ENCODE data around the gene KCTD21.

The KCTD21 gene

DNA sequence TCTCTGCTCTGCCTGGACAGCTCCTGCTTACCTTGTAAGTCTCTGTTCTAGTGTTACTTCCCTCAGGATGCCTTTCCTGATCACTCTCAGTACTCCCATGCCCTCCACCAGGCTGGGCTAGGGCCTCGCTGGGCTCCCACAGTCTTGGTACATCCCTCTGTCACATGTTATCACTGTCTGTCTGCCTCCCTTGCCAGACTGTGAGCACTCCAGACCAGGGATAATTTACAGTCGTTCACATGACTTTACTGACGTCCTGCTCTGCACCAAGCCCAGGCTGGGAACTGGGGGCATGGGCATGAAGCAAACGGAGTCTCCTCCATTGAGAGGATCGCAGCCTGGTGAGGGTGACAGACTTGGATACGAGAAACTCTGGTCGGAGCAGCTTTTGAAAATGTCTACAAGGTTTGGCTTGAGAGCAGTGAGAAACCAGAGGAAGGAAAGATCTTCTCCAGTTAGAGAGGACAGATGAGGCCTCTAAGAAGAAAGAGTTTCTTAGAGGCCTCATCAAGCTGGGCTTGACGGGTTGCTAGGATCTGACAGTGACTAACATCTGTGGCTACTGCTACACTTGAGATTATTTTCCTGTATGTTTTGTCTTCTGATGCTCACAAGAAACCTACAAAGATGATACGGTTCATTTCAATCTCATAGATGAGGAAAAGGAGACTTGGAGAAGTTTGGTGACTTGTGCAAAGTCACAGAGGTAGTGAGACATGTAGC is 12.8 kb upstream of the KCTD21 start:
- DNase-seq (ENCODE audit: low read depth, low spot score) = no peak

DNA sequence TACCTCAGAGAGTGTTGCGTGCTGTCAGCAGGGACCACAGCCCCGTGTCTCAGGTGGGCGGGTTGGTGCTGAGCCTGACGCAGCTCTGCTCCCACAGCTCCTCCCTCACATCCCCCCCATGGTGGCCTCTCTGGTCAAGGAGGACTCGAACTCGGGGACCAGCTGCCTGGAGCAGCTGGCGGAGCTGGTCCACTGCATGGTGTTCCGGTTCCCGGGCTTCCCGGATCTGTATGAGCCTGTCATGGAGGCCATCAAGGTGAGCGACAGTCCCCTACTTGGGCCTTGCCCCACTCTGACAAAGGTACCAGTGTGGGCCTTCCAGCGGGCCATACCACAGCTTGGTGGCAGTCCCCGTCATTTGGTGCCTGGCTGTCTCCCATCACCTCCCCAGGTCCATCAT is 12.1 kb upstream of the KCTD21 start:
- no peak for DNase-seq (ENCODE audit: low read depth, low spot score)

DNA sequence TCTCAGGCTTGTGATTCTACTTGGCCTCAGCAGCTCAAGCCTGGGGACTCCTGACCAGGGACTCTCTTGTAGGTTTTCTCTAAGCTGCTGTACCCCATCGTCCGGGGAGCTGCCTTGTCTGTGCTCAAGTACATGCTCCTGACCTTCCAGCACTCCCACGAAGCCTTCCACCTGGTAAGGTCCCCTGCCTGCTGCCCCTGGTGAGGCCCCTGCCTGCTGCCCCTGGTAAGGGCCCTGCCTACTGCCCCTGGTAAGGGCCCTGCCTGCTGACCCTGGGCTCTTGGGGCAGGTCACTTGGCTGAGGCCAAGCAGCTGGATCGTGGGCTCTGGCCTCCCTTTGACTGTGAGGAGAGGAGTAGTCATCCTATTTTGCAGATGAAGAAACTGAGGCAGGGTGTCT is 11.6 kb upstream of the KCTD21 start:
- DNase-seq (ENCODE audit: low read depth, low spot score) = no peak

GRCh38 chr11:78199653-78200015 is 11.2 kb upstream of the KCTD21 start:
- DNase-seq (ENCODE audit: low read depth, low spot score) = no peak

DNA sequence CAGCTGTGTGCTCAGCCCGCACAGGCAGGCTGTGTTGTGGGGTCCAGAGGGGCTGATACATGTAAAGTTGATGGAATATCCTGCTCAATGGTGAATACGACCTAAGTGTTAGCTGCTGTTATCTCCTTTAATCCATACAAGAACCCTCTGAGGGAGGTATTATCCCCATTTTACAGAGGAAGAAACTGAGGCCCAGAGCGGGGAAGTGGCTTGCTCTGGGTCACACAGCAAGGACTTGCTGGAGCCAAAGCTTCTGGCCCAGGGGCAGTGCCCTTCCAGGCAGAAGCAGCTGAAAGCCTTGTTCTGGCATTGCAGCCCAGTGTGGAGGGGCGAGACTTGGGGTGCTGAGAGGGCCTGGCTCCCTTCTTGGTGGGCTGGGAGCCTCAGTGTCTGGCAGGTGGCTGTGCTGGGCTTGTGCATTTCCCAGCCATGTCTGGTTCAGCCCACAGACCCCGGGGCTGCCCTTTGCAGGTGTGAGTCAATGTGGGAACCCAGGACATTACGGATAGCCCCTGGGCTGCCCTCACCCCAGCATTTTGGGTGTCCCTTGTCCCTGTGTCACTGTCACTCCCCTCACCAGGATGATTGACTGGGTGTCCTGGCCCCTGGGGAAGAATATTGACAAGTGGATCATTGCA is 10.7 kb upstream of the KCTD21 start:
- no peak for DNase-seq (ENCODE audit: low read depth, low spot score)

DNA sequence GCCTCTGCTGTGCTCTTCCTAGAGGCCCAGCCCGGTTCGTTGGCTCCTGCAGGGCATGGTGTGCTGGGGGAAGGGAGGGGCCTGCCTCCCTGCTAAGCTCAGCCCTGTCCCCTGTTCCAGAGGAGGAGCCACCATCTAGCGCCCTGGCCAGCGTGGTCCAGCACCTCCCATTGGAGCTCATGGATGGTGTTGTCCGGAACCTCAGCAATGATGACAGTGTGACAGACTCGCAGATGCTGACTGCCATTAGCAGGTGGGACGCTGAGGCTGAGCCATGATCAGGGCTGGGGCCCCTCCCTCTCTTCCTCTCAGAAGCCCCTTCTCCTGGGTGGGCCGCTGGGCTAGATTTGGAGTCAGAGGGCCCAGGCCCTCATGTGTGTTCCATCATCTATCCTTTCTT is 9.4 kb upstream of the KCTD21 start:
- DNase-seq (ENCODE audit: low read depth, low spot score) = no peak

GRCh38 chr11:78196661-78197091 is 8.2 kb upstream of the KCTD21 start:
- no peak for DNase-seq (ENCODE audit: low read depth, low spot score)

- DNase-seq (ENCODE audit: low read depth, low spot score) = no peak
Observed at GRCh38 chr11:78195917-78196560, 7.6 kb upstream of the KCTD21 start.

GRCh38 chr11:78194490-78194889 is 6.1 kb upstream of the KCTD21 start:
- DNase-seq (ENCODE audit: low read depth, low spot score) = no peak

GRCh38 chr11:78193806-78194205 is 5.4 kb upstream of the KCTD21 start:
- no peak for DNase-seq (ENCODE audit: low read depth, low spot score)

- DNase-seq (ENCODE audit: low read depth, low spot score) = no peak
Observed at GRCh38 chr11:78192911-78193351, 4.5 kb upstream of the KCTD21 start.

GRCh38 chr11:78192223-78192719 is 3.8 kb upstream of the KCTD21 start:
- no peak for DNase-seq (ENCODE audit: low read depth, low spot score)

DNA sequence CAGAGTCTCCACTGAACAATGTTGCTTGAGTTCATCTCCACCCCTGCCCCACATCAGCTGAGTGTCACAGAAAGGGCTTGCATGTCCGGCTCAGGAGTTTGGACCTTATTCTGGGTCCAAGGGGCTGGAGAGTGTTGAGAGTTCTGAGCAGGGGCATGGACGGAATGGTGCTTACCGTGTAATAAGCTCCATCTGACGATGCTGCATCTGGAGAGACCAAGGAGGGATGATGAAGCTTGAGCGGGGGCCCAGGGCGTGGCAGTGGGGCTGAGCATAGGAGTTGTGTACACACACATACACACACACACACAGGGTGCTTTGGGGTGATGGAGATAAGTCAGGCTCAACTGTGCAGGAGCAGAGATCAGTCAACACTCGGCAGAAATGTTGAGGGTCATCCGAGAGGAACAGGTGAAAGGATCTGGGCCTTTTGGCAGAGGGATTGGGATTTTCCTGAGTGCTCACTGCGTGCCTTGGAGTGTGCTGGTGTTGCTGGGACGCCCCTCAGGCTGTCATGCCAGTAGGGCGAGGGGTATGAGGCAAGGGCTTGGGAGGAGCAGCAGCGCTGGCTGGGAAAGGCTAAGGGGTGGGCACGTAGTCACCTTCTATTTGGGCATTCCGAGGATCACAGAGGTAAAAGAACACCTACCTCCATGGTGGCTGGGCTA is 2.6 kb upstream of the KCTD21 start:
- DNase-seq (ENCODE audit: low read depth, low spot score) = no peak

DNA sequence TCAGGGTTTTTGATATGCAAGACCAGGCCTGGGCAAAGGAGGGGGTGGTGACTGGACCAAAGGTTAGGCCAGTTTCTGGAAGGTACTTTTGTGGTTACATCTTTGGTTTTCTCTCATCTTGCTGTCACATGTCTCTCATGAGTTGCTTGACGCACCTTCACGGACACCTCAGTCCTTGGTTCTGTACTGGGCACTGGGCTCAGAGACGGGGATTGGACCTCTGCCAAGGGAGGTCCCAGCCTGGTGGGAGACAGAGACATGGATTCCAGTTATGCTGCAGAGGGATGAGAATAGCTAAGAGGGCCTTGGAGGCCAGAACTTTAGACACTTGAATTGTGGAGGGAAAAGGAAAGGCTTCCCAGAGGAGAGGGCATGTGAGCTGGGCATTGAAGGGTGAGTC is 1.9 kb upstream of the KCTD21 start:
- DNase-seq (ENCODE audit: low read depth, low spot score) = no peak

DNA sequence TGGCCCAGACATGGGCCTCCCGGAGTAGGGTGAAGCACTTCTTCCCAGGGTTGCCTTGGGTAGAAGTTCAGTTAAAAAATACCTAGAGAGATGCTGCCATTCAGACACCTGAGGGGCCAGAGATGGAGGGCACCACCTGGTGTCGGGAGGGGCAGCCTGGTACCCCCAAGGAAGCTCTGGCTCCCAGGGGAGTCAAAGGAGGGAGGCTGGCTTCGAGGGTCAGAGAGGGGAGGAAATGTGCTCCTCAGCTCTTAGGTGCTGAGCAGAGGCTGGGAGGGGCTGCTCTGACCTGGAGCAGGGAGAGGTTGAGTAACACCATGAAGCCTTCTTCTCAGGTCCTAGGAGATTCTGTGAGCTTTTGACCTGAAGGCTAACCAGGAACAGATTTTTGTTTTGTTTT is 1.4 kb upstream of the KCTD21 start:
- DNase-seq (ENCODE audit: low read depth, low spot score) = no peak

- no peak for DNase-seq (ENCODE audit: low read depth, low spot score)
Observed at GRCh38 chr11:78189174-78189724, 823 bp upstream of the KCTD21 start.

- no peak for DNase-seq (ENCODE audit: low read depth, low spot score)
Observed at GRCh38 chr11:78187366-78188285, 800 bp downstream of the KCTD21 start.

DNA sequence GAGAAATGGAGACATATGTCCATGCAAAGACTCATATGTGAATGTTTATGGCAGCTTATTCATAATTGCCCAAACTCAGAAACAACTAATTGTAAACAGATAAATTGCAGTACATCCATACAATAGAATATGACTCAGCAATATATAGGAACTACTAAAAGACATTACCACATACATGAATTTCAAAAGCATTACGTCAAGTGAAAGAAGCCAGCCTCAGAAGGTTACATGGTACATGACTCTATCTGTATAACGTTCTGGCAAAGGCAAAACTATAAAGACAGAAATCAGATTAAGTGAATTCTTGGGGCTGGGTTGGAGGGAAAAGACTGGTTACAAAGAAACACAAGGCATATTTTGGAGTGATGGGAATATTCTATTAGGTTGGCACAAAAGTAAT is 7.2 kb downstream of the KCTD21 start:
- DNase-seq (ENCODE audit: low read depth, low spot score) = no peak

DNA sequence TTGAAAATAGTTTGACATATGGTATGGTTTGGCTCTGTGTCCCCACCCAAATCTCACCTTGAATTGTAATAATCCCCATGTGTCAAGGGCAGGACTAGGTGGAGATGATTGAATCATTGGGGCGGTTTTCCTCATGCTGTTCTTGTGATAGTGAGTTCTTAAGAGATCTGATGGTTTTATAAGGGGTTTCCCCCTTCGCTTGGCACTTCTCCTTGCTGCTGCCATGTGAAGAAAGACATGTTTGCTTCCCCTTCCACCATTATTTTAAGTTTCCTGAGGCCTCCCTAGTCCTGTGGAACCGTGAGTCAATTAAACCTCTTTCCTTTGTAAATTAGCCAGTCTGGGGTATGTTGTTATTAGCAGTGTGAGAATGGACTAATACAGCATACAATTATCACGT is 7.7 kb downstream of the KCTD21 start:
- DNase-seq (ENCODE audit: low read depth, low spot score) = no peak

- no peak for DNase-seq (ENCODE audit: low read depth, low spot score)
Observed at GRCh38 chr11:78179459-78180071, 8.9 kb downstream of the KCTD21 start.
